Transverse colon (tissue), 3 donors: ENCODE data around the gene CELA3B.

Experiments
- CTCF ChIP-seq, 5 experiments: fragments of 200-600 bp in 3 of 5; fragments of 450-650 bp in 2 of 5; sonication (generic) in 3 of 5; IDR thresholded peaks; 1 replicate in 2 of 5; 2 replicates in 3 of 5; pipeline ENCODE4 v1.5.1; 2016 to 2017; ENCODE audit warnings: antibody characterized with exemption in 5 of 5, inconsistent platforms in 3 of 5, mild to moderate bottlenecking in 2 of 5, moderate library complexity in 1 of 5
- EP300 ChIP-seq: sonication (generic); formaldehyde crosslinking; IDR thresholded peaks from one replicate; pipeline ENCODE4 v1.6.1; 2017; ENCODE audit warnings: antibody characterized with exemption, low read depth
- POLR2A ChIP-seq: fragments of 450-650 bp; IDR thresholded peaks from one replicate; pipeline ENCODE4 v1.6.1; 2016; ENCODE audit warnings: antibody characterized with exemption, mild to moderate bottlenecking, moderate library complexity

GRCh38 chr1:21944733-21945073 is 32.1 kb upstream of the CELA3B start:
- TF ChIP-seq CTCF (IDR thresholded peaks at IDR 0.05): no peak
- no peak for TF ChIP-seq POLR2A
- no peak for TF ChIP-seq EP300
